ENCODE data around the gene LRFN3.
"Not testable (repeated sequence)": the region's sequence is repeated elsewhere in the genome, so short reads cannot be mapped to it uniquely, and the experiment has no call there.

Gene LRFN3

DNA sequence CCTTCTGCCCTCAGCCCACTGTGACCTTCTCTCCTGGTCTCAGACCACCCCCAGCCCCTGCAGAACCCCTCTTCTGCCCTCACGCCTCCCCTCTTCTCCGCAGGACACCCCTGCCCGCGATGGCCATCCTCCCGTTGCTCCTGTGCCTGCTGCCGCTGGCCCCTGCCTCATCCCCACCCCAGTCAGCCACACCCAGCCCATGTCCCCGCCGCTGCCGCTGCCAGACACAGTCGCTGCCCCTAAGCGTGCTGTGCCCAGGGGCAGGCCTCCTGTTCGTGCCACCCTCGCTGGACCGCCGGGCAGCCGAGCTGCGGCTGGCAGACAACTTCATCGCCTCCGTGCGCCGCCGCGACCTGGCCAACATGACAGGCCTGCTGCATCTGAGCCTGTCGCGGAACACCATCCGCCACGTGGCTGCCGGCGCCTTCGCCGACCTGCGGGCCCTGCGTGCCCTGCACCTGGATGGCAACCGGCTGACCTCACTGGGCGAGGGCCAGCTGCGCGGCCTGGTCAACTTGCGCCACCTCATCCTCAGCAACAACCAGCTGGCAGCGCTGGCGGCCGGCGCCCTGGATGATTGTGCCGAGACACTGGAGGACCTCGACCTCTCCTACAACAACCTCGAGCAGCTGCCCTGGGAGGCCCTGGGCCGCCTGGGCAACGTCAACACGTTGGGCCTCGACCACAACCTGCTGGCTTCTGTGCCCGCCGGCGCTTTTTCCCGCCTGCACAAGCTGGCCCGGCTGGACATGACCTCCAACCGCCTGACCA lies 3.3 kb downstream of the LRFN3 start:
- DNase-seq: no peak

DNA sequence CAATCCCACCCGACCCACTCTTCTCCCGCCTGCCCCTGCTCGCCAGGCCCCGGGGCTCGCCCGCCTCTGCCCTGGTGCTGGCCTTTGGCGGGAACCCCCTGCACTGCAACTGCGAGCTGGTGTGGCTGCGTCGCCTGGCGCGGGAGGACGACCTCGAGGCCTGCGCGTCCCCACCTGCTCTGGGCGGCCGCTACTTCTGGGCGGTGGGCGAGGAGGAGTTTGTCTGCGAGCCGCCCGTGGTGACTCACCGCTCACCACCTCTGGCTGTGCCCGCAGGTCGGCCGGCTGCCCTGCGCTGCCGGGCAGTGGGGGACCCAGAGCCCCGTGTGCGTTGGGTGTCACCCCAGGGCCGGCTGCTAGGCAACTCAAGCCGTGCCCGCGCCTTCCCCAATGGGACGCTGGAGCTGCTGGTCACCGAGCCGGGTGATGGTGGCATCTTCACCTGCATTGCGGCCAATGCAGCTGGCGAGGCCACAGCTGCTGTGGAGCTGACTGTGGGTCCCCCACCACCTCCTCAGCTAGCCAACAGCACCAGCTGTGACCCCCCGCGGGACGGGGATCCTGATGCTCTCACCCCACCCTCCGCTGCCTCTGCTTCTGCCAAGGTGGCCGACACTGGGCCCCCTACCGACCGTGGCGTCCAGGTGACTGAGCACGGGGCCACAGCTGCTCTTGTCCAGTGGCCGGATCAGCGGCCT lies 4.1 kb downstream of the LRFN3 start:
- no peak for DNase-seq

DNA sequence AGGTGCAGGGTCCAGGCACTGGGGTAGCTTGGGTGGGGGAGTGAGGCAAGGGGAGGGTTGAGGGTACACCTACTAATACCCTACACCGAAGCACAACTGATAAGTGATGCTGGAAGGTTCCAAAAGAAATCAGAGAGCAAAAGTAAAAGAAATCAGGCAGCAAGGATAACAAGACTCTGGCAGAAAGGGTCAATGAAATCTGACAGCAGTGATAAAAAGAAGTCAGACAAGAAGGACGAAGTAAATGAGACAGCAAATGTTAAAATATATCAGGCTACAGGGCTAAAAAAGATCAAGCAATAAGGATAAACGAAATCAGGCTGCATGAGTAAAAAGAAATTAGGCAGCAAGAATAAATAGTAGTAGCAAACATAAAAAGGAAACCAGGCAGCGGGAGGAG lies 4.7 kb downstream of the LRFN3 start:
- DNase-seq: no peak

DNA sequence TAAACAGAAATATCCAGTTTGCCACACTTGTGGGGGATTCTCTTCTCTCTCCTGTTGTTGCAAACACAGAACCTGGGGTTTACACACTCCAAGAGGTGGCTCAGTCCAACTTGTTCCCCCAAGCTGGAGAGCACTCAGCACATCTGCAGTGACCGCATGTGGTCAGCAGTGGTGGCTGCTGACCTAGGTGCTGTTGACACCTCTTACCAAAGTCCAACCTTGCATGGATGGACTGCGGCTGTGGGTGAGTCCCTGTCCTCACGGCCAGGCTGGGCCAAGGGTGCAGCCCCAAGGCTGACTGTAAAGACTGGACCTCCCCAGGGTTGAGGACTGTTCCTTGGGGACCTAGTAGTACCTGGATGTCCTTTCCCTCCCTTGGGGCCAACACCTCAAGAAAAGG lies 6.1 kb downstream of the LRFN3 start:
- DNase-seq: no peak

DNA sequence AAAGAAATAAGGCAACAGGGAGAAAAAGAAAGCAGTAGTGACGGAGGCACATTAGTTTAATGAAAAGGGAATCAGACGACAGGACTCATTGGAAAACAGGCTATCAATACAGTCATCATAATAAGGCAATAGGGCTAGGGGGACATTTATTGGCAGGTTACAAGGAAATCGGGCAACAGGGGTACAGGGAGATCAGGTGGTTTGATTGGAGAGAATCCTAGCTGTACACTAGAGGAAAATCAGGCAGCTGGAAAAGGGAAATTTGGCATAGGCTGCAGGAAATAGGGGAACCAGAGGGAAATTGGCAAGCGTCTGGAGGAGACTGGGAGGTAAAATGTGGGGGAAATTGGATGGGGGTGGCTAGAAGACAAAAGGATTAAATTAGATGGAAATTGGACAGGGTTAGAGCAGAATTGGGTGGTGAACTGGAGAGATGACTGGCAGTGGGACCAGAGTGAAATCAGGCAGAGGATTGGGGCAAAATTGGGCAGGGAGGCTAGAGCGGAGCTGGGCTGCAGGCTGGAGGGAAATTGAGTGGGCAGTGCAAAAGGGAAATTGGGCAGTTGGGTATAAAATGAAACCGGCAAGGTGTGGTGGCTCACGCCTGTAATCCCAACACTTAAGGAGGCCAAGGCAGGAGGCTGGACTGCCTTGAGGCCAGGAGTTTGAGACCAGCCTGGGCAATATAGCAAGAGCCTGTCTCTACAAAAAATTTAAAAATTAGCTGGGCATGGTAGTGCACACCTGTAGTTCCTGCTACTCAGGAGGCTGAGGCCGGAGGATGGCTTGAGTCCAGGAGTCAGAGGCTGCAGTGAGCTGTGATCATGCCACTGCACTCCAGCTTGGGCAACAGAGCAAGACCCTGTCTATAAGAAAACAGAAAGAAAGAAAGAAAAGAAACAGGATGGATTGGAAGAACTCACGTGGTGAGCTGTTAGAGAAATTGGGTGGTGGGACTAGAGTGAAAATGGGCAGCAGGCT lies 7.4 kb downstream of the LRFN3 start:
- DNase-seq: no peak

DNA sequence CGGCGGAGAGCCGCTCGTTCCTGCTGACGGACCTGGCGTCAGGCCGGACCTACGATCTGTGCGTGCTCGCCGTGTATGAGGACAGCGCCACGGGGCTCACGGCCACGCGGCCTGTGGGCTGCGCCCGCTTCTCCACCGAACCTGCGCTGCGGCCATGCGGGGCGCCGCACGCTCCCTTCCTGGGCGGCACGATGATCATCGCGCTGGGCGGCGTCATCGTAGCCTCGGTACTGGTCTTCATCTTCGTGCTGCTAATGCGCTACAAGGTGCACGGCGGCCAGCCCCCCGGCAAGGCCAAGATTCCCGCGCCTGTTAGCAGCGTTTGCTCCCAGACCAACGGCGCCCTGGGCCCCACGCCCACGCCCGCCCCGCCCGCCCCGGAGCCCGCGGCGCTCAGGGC lies 8.4 kb downstream of the LRFN3 start:
- no peak for DNase-seq

DNA sequence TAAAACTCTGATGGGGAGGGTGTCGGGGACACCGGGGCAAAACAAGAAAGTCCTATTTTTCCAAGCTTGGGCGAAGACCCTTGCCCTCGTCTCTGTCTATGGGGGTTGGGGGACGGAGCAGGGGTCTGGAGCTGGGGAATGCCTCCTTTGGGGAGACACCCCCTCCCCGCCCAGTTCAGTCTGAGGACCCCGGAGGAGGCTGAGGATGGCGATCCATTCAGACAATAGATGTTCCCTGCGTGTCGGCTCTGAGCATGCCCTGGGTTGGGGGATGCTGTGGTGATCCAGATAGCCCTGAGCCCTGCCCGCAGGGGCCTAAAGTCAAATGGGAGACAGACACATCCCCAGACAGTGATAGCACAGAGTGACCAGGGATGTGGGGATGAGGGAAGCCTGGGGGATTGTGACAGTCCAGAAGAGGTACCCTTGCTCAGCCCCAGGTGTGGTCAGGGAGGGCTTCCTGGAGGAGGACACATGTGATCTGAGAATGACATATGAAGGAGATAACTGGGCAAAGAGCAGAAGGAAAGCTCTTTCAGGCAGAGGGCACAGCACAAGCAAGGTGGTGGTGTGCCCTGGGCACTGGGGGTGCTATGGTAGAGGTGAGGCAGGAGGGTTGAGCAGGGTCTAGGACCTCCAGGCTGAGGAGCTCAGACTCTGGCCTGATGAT lies 9.1 kb downstream of the LRFN3 start:
- no peak for DNase-seq

DNA sequence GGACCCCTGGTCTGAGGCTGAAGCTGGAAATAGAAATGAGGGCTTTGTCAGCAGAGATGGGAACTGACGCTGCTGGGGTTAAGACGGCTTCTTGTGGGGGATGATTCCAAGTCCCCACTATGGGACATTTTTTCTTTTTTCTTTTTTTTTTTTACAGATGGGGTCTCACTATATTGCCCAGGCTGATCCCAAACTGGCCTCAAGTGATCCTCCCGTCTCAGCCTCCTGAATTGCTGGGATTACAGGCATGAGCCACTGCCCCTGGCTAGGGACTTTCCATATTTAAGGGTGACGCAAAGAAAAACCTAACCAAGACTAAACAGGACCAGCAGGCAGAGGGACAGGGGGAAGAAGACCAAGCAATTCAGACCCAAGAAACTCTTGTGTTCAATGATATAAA lies 10.0 kb downstream of the LRFN3 start:
- DNase-seq: no peak

DNA sequence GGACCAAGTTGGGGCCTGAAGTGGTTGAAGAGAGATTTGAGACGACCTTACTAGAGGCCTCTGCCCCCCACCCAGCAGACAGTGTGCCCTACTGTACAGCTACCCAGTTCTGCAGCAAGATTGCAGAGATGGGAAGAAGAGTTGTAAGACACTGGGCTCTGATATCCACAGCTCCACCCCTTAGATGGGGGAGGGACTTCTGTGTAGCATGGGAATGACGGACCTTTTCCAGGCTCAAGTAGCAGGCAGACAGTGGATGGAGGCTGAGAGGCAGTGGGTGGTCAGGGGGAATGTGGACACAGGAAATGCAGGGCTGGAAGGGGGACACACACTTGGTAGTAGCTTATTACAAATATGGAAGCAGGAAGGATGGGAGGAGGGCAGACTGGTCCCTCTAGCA lies 13.0 kb downstream of the LRFN3 start:
- DNase-seq: no peak

DNA sequence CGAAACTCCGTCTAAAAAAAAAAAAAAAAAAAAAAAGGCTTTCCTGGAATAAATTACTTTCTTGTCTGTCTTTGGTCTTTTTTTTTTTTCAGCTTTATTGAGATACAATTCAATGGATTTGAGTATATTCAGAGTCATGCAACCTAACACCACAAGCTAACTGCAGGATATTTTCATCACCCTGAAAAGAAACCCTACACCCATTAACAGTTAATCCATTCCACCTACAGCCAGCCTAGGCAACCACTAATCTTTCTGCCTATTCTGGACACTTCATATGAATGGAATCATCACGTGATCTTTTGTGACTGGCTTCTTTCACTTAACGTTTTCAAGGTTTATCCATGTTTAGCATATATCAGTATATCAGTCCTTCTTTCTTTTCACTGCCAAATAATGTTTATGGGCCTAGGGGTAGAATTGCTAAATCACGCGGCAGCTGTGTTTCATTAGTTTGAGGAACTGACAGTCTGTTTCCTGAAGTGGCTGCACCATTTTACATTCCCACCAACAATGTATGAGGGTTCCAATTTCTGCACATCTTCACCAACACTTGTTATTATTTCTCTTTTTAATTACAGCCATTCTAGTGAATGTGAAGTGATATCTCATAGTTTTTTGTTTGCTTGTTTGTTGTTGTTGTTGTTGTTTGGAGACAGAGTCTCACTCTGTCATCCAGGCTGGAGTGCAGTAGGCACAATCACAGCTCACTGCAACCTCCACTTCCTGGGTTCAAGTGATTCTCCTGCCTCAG lies 19.9 kb downstream of the LRFN3 start:
- DNase-seq: no peak

DNA sequence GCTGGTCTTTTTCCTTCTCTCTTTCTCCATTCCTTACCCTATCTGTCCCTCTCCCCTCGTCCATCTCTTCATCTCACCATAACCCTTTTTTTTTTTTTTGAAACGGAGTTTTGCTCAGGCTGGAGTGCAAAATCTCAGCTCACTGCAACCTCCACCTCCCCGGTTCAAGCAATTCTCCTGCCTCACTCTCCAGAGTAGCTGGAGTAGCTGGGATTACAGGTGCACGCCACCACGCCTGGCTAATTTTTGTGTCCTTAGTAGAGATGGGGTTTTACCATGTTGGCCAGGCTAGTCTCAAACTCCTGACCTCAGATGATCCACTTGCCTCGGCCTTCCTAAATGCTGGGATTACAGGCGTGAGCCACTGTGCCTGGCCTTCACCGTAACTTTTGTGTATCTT lies 21.2 kb downstream of the LRFN3 start:
- not testable (repeated sequence) for DNase-seq

DNA sequence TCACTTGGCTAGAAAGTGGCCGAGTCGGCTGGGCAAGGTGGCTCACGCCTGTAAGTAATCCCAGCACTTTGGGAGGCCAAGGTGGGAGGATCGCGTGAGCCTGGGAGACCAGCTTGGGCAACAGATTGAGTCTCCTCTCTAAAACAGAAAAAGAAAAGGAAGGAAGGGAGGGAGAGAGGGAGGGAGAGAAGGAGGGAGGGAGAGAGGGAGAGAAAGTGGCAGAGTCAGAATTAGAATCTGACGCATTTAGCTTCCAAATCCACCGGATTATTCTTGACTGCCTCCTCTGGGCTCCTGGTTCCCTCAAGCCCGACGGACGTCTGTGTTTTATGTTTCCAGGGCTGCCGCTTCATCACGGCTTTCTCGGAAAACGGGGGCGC lies 22.5 kb downstream of the LRFN3 start:
- DNase-seq: no peak

DNA sequence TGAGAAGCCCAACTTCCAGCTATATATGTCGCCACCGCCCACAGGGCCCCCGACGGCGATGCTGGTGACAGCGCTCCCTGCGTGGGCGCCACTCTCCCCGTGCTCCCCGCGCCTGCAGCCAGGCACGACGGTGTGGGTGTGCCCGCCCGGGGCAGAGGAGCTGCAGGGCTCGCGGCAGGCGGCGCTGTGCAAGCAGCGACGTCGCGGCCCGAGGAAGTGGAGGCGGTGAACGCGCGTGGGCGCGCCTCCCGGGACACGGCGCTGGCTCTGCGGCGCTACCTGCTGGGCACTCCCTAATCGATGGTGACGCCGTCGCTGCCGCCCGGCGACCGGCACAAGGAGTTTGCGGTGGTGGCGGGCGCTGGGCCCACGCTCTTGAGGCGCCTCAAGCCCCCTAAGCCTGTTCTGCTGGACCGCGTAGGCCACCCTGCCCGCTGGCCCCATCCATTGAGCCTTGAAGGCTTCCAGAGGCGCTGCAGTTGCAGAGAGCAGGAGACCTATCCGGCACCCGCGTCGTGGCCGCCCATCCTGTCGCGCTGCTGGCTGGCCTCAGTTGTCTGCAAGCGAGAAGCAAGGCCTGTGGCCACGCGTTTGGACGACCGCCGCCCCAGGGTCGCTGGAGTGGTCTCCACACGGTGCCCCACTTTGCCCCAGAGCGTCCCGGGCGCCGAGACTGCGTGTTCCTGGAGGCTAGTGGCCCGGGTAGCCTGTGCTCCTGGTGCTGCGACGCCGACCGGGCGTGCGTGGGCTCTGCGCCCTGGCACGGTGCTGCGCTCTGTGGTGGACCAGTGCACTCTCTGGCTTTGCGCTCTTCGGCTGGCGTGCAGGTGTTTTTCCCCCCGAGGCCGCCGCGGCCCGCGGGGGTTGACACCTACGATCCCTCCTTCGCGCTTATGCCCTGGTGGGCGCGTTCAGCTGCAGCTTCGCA lies 23.1 kb downstream of the LRFN3 start:
- peak; percentile 91 for DNase-seq

DNA sequence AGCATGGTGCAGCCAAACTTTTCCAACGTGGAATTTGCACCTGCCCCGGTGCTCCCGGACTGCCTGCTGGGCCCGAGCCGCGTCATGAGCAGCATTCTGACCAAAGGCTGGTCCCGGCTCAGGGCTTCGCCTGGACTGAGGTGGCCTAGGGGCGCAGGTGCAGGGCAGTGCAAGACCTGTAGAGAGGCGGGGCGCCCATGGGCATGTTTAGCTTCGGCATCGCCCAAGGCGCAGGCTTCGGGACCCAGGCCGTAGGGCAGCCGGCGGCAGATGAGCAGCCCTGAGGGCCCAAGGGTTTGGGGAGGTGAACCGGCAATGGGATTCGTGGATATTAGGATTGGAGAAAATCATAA lies 23.8 kb downstream of the LRFN3 start:
- no peak for DNase-seq

DNA sequence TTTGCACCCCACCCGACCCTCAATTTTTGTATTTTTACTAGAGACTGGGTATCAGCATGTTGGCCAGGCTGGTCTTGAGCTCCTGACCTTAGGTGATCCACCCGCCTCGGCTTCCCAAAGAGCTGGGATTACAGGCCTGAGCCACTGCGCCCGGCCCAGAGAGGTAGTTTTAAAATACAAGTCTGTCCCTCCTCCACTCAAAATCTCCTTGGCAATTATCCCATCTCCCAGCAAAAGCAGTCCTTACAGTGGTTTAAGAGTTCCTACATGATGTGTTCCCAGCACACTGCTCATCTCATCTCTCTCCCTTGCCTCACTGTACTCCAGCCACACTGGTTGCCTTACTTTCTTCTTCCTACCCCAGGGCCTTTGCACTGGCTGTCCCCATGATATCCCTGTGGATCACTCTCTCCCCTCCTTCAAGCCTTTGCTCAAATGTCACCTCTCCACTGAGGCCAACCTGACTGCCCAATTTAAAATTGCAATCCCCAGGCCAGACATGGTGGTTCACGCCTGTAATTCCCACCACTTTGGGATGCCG lies 24.3 kb downstream of the LRFN3 start:
- no peak for DNase-seq

DNA sequence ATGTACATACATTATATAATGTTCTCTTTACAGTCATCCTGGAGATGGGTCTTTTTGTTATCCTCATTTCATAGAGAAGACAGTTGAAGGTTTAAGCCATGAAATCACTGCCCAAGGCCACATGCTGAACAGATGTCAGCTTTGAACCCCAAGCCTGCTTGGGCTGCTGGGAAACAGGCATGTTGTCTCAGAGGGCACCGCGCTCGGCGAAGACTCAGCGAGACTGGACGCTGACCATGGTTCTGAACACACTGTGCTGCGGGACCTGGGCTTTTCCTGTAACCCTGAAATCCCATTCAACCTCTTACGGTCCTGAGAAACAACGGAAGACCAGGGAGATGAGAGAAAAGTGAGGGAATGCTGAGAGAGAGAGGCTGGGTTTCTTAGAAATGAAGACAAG lies 27.3 kb downstream of the LRFN3 start:
- DNase-seq: peak; percentile 51

DNA sequence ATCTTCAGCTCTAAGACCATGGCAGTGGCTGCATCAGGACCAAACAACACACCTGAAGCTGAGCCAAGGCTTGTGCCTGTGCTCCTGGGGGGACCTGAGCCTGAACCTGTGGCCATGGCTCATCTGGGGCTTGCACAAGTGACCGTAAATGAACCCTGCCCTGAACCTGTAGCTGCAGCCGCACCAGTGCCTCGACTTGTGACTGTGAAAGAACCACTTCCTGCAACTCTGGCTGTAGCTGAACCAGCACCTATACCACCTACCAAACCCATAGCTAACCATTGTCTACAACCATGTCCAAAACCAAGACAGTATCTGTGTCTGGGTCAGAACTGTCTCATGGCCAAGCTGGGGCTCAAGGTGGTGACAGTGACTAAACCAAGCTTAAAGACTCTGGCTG lies 30.6 kb downstream of the LRFN3 start:
- DNase-seq: no peak

DNA sequence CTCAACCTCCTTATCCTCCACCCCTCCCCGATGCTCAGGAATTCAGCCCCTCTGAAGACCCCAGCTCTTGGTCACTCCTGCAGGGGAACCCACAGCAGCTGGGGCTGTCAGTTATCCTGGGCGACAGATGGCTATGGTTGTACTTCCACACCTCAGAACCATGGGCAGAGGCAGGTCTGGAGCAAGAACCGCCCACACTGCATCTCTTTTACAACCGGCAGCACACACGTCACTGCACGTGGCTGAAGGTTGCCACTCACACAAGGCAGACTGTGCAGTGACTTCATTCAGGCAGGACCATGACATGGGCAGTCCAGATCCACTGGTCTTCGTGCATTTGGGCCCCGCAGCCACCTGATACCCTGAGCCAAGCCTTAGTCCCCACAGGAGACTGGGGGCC lies 37.3 kb downstream of the LRFN3 start:
- DNase-seq: no peak

DNA sequence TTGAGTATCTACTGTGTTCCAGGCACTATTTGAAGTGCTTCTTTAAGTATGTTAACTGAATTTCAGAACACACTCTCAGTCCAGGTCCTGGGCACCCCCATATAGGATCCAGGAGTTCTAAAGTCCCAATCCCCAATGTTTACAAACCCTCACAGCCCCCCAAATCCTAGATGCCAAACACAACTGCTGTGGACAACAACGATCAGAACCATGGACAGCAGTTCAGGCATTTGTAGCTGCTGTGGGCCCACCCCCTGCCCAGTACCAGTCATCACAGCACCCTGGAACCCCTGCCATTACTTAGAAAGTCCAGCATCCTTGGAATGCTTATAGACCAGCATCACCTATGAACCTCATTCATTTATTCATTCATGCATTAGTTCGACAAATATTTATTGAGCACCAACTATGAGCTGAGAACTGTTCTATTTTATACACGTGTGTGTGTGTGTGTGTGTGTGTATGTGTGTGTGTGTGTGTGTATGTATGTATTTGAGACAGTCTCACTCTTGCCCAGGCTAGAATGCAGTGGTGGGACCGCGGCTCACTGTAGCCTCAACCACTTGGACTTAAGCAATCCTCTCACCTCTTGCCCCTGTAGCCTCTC lies 39.5 kb downstream of the LRFN3 start:
- no peak for DNase-seq
